ENCODE results near the gene PLA2G4F.

Gene PLA2G4F

GRCh38 chr15:42156243-42156922, at the start of gene PLA2G4F:
PLA2G4F (minus strand) TSS chr15:42156636; CDS start chr15:42156549, 87 bp downstream.
- DNase-seq = no peak

DNA sequence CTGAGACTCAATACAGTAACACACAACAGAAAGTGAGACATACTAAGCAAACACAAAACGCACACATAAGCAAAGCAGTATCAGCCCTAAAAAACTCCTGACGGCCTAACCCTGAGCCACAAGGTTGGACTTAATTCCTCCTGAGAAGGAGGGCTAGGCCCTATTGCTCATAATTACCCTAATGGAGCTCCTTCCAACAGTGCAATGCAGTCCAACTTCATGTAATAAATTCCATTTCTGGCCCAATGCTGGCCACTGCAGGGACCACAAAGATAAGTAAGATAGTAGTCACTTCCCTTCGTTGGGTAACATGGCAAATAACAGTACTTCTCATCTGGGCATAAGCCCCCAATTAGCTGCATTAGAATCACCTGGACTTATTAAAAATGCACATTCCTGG, 47.5 kb upstream of the PLA2G4F start:
- no peak for DNase-seq

DNA sequence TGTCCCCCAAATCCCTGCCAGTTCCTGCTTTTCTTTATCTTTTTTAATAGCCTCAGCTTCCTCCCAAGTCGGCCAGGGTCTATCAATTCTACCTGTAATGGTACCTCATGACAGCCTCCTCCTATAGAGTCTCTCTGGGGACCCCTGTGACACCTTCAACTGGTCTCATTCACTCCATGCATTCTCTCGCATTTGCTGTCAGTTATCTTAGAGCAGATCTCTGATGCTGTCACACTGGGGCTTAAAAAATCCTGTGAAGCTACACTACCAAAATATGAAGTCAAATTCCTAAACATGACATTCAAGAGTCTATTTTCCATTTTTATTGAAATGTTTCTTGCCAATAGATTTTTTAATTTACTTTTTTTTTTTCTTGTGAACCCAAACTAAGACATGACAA, 46.2 kb upstream of the PLA2G4F start:
- DNase-seq = no peak

DNA sequence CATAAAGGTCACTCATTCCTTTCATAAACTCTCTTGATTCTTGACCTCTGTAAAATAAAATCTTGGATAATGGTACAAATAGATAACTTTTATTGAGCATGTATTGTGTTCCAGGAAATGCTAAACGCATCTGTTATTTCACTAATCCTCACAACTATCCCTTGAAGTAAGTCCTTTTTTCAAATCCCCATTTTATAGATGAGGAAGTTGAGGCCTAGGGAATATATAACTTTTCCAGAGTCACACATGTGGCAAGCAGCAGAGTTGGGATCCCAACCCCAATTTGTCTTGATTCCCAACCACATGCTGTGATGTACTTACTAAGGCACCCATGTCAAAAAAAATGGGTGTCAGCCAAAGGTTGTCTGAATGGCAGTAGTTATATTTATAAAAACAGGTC, 45.4 kb upstream of the PLA2G4F start:
- DNase-seq = no peak

- DNase-seq = no peak
Measured at GRCh38 chr15:42199126-42199525, 42.7 kb upstream of the PLA2G4F start.

GRCh38 chr15:42198516-42198915, 42.1 kb upstream of the PLA2G4F start:
- no peak for DNase-seq

DNA sequence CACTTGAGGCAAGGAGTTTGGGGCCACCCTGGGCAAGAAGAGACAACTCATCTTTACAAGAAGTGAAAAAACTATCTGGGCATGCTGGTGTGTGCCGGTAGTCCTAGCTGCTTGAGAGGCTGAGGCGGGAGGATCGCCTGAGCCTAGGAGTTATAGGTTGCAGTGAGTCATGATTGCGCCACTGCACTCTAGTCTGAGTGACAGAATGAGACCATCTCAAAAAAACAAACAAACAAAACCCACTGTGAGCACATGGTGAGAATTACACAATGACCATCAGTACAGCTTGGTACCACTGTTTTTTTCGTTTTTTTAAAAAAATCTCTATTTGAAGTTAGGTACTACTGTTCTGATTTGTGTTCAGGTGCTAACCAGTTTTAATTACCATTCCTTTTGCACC, 38.1 kb upstream of the PLA2G4F start:
- no peak for DNase-seq

DNA sequence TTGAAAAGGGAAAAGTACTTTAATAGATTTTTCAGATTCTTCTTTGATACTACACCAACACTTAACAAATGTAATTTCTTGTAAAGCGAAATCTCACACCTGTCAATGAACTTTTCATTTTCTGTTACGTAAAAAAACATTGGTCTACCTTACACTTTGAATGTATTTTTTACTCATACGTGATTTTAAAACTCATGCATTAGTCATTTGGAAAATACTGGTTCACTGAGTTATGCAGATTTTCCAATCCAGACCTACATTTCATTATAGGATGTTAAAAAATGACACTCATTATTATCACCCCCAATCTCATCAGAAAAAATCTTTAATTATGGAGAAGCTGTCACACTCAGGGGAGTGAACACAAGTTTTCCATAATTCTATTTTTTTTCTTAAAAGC, 36.9 kb upstream of the PLA2G4F start:
- no peak for DNase-seq

DNA sequence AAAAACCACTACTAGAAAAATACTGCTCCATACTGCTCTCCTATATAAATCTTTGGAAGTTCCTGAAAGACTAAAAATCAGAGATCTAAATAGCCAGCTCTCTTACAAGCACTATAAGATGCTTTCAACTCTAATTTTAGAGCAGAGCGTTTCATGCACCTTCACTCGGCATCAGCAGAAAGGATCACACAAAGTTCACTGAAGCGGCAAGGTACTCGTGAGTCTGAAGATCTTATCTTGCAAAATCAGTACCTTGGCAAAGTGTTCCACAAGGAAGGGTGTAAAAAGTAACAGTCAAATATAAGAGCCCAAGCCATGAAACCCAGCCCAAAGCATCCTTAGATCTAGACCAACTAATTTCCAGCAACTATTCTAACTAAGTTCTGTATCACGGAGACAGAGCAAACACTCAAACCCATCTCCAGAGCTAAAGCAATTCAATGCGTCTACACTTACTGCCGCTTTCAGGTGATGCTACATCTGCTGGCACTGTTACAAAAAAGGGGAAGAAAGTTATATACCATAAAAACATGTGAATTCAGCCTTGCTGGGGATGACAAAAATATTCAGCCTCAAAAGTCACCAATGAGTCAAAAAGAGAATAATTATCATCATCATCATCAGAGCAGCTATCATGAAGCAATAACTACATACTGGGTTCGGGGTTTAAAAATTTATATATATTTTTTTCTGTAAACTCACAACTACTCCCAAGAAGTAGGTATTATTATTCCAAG, 35.3 kb upstream of the PLA2G4F start:
- DNase-seq = no peak

DNA sequence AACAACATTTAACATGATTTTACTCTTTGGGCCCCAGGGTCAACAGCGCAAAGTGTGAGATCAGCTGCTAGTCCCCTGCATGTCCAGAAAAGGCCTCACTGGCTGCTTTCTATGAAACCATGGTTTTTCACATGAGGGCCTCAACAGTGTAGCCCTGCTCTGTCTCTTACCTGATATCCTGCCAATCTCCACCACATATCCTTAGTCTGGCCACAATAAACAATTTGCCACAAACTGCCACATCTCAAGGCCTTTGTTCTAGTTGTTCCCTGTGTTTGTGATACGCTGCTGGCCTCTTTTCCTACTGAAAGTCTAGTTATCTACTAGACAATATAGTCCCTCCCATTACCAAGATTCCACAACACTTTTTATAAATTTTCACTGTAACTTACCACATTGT, 33.9 kb upstream of the PLA2G4F start:
- no peak for DNase-seq

DNA sequence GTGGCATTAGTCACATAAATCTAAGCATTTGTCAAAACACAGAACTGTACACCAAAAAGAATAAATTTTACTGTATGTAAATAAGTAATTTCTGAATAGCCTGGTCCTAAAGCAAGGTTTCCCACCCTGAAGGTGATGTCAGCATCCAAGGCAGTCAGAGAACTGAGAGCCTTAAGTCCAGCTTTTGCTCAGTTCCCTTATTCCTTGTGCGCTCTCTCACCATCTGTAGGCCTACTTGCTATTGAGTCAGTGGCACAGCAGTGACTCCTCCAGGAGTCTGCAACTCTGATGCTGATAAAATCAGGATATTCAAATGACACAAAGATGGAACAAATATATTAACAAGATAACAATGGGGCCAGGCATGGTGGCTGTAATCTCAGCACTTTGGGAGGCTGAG, 29.4 kb upstream of the PLA2G4F start:
- DNase-seq = no peak

DNA sequence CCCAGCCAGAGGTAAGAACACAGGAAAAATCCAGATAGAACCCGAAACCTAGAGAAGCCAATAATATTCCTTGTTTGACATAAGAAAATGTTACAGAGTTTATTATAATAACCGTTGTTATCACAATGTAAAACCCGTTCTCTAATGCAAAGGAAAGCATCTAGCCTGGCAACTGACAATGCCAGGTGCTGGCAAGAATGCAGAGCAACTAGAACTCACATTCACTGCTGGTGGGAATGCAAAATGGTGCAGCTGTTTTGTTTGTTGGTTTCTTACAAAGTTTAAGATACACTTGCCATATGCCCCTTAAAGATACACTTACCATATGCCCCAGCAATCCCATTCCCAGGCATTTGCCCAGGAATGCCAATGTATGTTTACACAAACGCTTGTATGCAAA, 28.3 kb upstream of the PLA2G4F start:
- no peak for DNase-seq

DNA sequence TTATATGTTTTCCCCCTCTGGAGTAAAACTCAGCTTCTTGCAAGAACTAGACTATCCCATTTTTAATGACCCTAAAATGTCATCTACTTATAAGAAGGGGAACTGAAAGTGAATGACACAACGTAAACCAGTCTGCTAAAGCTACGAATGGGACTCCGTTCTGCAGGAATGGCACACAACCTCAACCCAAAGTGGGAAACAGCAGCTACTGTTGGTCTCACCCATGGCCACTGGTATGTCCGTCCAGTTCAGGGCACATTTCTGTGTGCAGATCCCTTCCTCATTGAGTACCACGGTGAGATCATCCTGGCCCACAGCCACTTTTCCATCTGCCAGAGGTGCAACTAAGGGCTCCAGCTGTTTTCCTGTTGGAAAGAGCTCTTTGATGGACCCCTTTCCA, 27.9 kb upstream of the PLA2G4F start:
- DNase-seq = no peak

GRCh38 chr15:42182961-42183360, 26.5 kb upstream of the PLA2G4F start:
- DNase-seq = no peak

DNA sequence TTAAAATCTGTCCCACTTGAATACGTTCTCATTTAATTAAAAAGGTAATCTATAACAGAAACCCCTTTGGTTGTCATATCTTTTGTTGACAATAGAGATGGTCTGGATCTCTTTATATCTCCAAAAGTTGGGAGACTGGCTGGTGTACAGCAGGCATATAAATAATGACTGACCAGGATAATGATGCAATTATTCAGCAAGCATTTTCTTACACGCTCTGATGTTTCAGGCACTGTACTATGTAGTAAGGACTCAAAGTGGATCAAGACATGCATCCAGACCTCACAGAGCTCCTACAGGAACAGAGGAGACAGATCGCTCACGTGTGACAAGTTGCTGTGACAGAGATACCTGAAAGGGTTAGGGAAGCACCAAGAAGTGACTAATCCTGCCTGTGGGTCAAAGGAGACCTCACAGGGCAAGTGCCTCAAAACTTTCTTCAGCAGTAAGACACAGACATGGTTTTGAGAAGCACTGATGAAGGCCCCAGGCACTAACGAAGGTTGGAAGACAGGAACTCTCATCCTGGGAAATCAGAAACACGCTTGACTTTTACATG, 26.0 kb upstream of the PLA2G4F start:
- no peak for DNase-seq

DNA sequence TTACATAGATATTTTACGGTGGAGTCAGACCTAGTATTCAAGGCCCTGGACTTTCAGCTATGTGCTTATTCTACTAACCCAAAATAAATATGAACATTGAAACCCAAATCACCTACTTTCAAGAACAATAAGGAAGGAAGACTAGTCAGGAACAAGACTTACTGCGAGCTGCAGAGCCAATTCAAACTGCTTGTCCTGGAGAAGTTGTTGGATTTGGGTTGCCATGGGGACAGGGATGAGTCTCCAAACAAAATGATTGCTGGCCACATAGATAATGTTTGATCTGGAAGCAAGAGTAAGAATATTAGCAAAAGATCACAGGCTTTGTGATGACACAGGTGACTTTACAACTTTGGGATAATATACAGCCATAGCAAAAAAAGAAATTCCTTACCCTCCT, 21.6 kb upstream of the PLA2G4F start:
- DNase-seq = no peak

DNA sequence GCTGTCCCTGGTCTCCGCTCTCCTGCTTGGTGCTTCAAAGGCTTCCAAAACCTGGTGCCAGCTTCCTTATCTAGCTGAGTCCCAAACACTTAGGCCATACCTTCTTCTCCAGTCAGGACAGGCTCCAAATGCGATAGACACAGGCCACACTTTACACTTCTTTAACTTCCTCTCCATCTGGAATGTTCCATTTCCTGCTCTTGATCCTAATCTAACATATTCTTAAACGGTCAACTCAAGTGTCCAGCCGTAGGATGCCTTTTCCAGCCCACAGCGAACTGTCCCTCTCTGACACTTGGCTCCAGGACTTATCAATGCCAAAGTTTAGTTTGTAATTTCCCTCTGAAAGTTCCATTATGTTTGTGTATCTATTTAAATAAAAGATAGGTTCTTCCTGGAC, 19.2 kb upstream of the PLA2G4F start:
- DNase-seq = no peak

DNA sequence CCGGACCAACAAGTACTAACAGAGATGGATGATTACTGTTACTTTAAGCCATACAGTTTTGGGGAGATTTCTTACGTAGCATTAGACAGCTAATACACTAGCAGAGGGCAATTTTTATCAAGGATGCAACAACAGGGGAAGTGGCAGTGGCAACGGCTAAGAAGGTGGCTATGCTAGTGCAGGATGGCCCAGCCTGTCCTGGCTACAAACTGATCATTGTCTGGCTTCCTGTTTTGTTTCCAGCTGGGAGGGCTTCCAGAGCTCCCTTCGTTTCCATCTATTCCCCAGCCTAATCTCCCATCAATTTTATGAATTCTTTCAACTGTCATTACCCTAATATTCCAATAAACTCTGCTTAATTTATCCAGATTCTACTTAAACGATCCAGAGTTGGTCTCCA, 16.0 kb upstream of the PLA2G4F start:
- DNase-seq = no peak

DNA sequence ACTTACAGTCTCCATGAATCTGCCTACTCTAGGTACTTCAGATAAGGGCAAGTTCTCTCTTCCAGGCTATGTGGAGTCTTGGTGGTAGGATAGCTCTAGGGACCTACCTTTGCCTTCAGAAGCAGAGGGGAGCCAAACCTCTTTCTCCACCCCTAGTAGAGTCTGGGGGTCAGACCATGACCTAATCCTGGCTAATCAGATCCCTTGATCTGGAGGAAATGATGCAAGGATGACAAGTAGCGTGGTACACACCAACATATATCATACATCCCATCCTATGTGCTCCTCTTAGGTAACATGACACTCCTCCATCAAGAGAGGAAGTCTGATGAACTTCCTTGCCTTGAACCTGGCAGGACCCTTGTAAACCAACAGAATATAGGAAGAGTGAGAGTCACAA, 15.4 kb upstream of the PLA2G4F start:
- no peak for DNase-seq

GRCh38 chr15:42171122-42171521, 14.7 kb upstream of the PLA2G4F start:
- no peak for DNase-seq

GRCh38 chr15:42166225-42166940, 9.9 kb upstream of the PLA2G4F start:
- DNase-seq = no peak

DNA sequence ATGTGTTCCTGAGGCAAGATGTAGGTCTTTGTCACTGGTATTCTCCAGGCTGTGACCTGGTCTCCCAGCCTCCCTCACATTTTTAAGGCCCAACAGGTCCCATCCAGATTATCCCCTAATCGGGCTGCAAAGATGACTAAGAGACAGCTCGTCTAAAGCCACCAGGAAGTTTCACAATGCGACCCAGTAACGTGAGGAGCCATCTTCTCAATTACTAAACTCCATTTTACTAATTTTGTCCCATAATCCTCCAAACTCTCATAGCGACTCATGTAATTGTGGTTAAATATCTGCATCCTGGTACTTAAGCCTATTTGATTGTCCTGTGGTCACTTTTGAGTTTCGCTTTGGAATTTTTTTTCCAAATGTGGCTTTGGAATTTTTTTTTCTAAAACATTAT, 8.7 kb upstream of the PLA2G4F start:
- no peak for DNase-seq

DNA sequence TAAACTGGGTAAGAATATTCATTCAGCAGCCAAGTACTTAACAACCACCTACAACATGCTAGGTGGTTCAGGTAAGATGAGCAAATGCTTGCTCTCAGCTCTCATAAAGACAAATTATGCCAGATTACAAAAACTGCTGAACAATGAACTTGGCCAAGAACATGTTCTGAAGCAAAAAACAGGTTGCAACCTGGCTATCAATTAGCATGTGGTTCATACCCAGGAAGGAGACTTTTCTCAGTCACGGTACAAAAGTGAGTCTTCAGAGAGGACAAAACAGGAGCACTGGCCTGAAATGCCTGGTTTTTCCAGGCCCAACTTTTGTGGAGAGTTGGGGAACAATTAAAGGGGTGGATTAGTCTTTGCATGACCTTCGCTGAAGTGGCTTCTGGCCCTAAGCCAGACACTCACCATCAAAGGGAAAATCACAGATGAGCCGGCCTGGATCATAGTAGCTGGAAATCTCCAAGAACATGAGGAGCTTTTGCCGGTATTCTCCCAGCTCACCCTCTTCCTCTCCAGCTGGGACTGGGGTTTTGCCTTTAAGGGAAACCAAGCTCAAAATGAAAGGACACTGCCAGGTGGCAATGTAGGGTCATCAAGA, 7.6 kb upstream of the PLA2G4F start:
- DNase-seq = no peak
